Left renal cortex interstitium (tissue), 4 donors: Measurements from ENCODE around the gene SHMT2. TPM values are rescaled to one million over a fixed set of nuclear protein-coding genes. Genes with fewer than 3 reads are reported as not detected.

ENCODE experiments used
- polyA plus RNA-seq, 4 donors: library from polyadenylated mRNA; unstranded; fragments of 120-200 nt; gene quantifications; one replicate each; pipeline ENCODE4 v1.2.1, GENCODE V29; 2013; ENCODE audit not compliant: insufficient read length in 4 of 4

SHMT2 gene
- polyA plus RNA-seq, 4 donors, result 67.7 to 91.4 (median 77.7) TPM

Other genes with a start within 250 kb of the SHMT2 start
- gene ZBTB39, start 223.2 kb upstream of the SHMT2 start, polyA plus RNA-seq, result 10 to 100 TPM; 11.2 to 13.4 (median 11.5) TPM
- gene TAC3, start 213.2 kb upstream of the SHMT2 start, polyA plus RNA-seq, result 1 to 10 TPM in 2 of 4 donors, under 1 TPM in 2; 0.49 to 1.4 (median 1.1) TPM
- under 1 TPM in 3 of 4 donors, not detected in 1; 0.16 to 0.22 (median 0.17) TPM for gene MYO1A, start 179.6 kb upstream of the SHMT2 start, polyA plus RNA-seq
- gene NEMP1, start 150.9 kb upstream of the SHMT2 start, polyA plus RNA-seq, result 10 to 100 TPM; 19.0 to 30.0 (median 24.1) TPM
- gene NAB2, start 140.6 kb upstream of the SHMT2 start, polyA plus RNA-seq, result 10 to 100 TPM; 40.3 to 57.1 (median 51.4) TPM
- gene STAT6, start 118.3 kb upstream of the SHMT2 start, polyA plus RNA-seq, result 100 to 1,000 TPM in 2 of 4 donors, 10 to 100 TPM in 2; 77.1 to 139 (median 108) TPM
- 10 to 100 TPM; 60.8 to 93.7 (median 83.9) TPM for gene LRP1, start 101.2 kb upstream of the SHMT2 start, polyA plus RNA-seq
- under 1 TPM in 1 of 4 donors, not detected in 3; 0.46 TPM for gene LRP1-AS, start 82.1 kb upstream of the SHMT2 start, polyA plus RNA-seq
- gene NXPH4, start 12.9 kb upstream of the SHMT2 start, polyA plus RNA-seq, result 1 to 10 TPM; 2.2 to 6.3 (median 5.2) TPM
- 1 to 10 TPM; 1.9 to 8.4 (median 5.4) TPM for gene STAC3, start 21.5 kb downstream of the SHMT2 start, polyA plus RNA-seq
- 100 to 1,000 TPM in 2 of 4 donors, 10 to 100 TPM in 2; 52.3 to 104 (median 80.9) TPM for gene R3HDM2, start 201.3 kb downstream of the SHMT2 start, polyA plus RNA-seq
- gene INHBC, start 205.1 kb downstream of the SHMT2 start, polyA plus RNA-seq, result under 1 TPM; 0.19 to 0.25 (median 0.20) TPM
- gene INHBE, start 225.6 kb downstream of the SHMT2 start, polyA plus RNA-seq, result under 1 TPM; 0.55 to 0.99 (median 0.67) TPM
- gene GLI1, start 230.1 kb downstream of the SHMT2 start, polyA plus RNA-seq, result 10 to 100 TPM; 15.0 to 31.1 (median 19.3) TPM